A549 (cell line): Measurements from ENCODE around the gene MAU2. TPM values are rescaled to one million over a fixed set of nuclear protein-coding genes. Genes with fewer than 3 reads are reported as not detected.
A peak's percentile ranks its signal among the peaks of the same experiment; 100 is the strongest.

Source experiments
- ATAC-seq, 2 experiments: fragments of 200-7000 bp in 1 of 2; fragments of >200 bp in 1 of 2; cut with Nextera tagmentation in 1 of 2; cut with Tn5 transposase in 1 of 2; 3 replicates each; pipeline versions ENCODE4 v1.8.0 to v1.9.1; 2018 to 2020; ENCODE audit warnings: mild to moderate bottlenecking in 1 of 2, moderate library complexity in 1 of 2
- CTCF ChIA-PET: fragments of 300-600 bp; sonication (Branson Sonifier 250); formaldehyde crosslinking; extraction: SDS; loops from one replicate; lab custom pipeline; 2021; ENCODE audit warnings: antibody characterized with exemption, inconsistent platforms; lab: Yijun Ruan, JAX
- POLR2A ChIA-PET: fragments of 350-600 bp; formaldehyde crosslinking; extraction: SDS; loops from one replicate; lab custom pipeline; 2021; ENCODE audit warnings: antibody characterized with exemption, inconsistent platforms; lab: Yijun Ruan, JAX
- DNase-seq, 2 experiments: peaks; one replicate each; pipeline versions ENCODE4 v3.0.0 to v3.0.0-alpha.2; 2011 to 2016; ENCODE audit warnings: low read depth in 1 of 2, low spot score in 1 of 2
- FAIRE-seq: peaks from 2 replicates; lab custom pipeline; 2011; peaks lifted over from hg19 to GRCh38; lab: Jason Lieb, UNC
- H3K27ac ChIP-seq, 2 experiments: fragments of >200 bp; sonication (Bioruptor Twin); formaldehyde crosslinking; 3 replicates each; pipeline ENCODE4 v1.5.1; 2016 to 2017
- H3K4me1 ChIP-seq: fragments of >200 bp; sonication (Bioruptor Twin); formaldehyde crosslinking; 3 replicates; pipeline ENCODE4 v1.6.1; 2016
- H3K4me2 ChIP-seq: fragments of >200 bp; sonication (Bioruptor Twin); formaldehyde crosslinking; 3 replicates; pipeline ENCODE4 v1.6.1; 2016
- H3K4me3 ChIP-seq: fragments of >200 bp; sonication (Bioruptor Twin); formaldehyde crosslinking; 3 replicates; pipeline ENCODE4 v1.5.1; 2016
- H3K9me3 ChIP-seq: fragments of >200 bp; sonication (Bioruptor Twin); formaldehyde crosslinking; 3 replicates; pipeline ENCODE4 v1.6.1; 2016
- ATOH8 ChIP-seq: fragments of 250-450 bp; sonication (Bioruptor Pico); IDR thresholded peaks from 2 replicates; pipeline ENCODE4 v1.5.0; 2020; ENCODE audit warnings: low read depth, mild to moderate bottlenecking, moderate library complexity
- CBX2 ChIP-seq: fragments of 200-600 bp; sonication (generic); IDR thresholded peaks from 2 replicates; pipeline ENCODE4 v1.6.1; 2016; ENCODE audit warnings: low read depth, mild to moderate bottlenecking, borderline replicate concordance
- CTCF ChIP-seq: fragments of >200 bp; sonication (Bioruptor Twin); formaldehyde crosslinking; IDR thresholded peaks from 3 replicates; pipeline ENCODE4 v1.5.1; 2016
- EHF ChIP-seq: fragments of 250-450 bp; sonication (Bioruptor Pico); IDR thresholded peaks from 2 replicates; pipeline ENCODE4 v1.5.0; 2020; ENCODE audit warnings: mild to moderate bottlenecking
- ESRRA ChIP-seq: fragments of 150-350 bp; IDR thresholded peaks from 2 replicates; pipeline ENCODE4 v1.6.1; 2014; ENCODE audit warnings: mild to moderate bottlenecking, low read length, borderline replicate concordance
- FOXS1 ChIP-seq: fragments of 250-450 bp; sonication (Bioruptor Pico); IDR thresholded peaks from 2 replicates; pipeline ENCODE4 v1.5.0; 2020; ENCODE audit warnings: mild to moderate bottlenecking, moderate library complexity
- HMGXB4 ChIP-seq: fragments of 250-450 bp; sonication (Bioruptor Pico); IDR thresholded peaks from 2 replicates; pipeline ENCODE4 v1.5.0; 2021; ENCODE audit warnings: mild to moderate bottlenecking, moderate library complexity, borderline replicate concordance
- KDM5A ChIP-seq: fragments of 200-600 bp; sonication (generic); IDR thresholded peaks from 2 replicates; pipeline ENCODE4 v1.6.1; 2016; ENCODE audit warnings: antibody characterized with exemption, mild to moderate bottlenecking
- PHF8 ChIP-seq: fragments of 200-600 bp; sonication (generic); IDR thresholded peaks from 2 replicates; pipeline ENCODE4 v1.6.1; 2016; ENCODE audit warnings: low read depth, mild to moderate bottlenecking, antibody characterized with exemption, moderate library complexity, borderline replicate concordance
- RARB ChIP-seq: fragments of 250-450 bp; sonication (Bioruptor Pico); IDR thresholded peaks from 2 replicates; pipeline ENCODE4 v1.8.0; 2021; ENCODE audit warnings: mild to moderate bottlenecking, moderate library complexity
- RFX5 ChIP-seq: fragments of 450-650 bp; IDR thresholded peaks from 2 replicates; pipeline ENCODE4 v1.7.1; 2014; ENCODE audit warnings: antibody characterized with exemption, mild to moderate bottlenecking, moderate library complexity
- TFCP2L1 ChIP-seq: fragments of 250-450 bp; sonication (Bioruptor Pico); IDR thresholded peaks from 2 replicates; pipeline ENCODE4 v1.5.0; 2021; ENCODE audit warnings: mild to moderate bottlenecking
- ZNF302 ChIP-seq: fragments of 250-450 bp; sonication (Bioruptor Pico); IDR thresholded peaks from 2 replicates; pipeline ENCODE4 v1.9.0; 2021; ENCODE audit warnings: inconsistent platforms, mild to moderate bottlenecking, moderate library complexity
- WGBS: methylation state at CpG from one replicate; pipeline ENCODE4 v1.1.6; 2017; ENCODE audit errors: missing lambda C conversion rate; 5-methylcytosine and 5-hydroxymethylcytosine counted together
- polyA plus RNA-seq, 4 experiments: library from polyadenylated mRNA; depleted of rRNA in 3 of 4; stranded (reverse); fragments of >200 nt; fragmentation: RNase III in 1 of 4; extraction: RNeasy Plus Mini Kit Qiagen cat#74134 plus additional on column Dnase treatment in 1 of 4; gene quantifications; 2 replicates in 3 of 4; 3 replicates in 1 of 4; pipeline ENCODE4 v1.2.3, GENCODE V29; 2011 to 2017
- TF ChIP-seq, protein P1 (sequence below): fragments of 150-350 bp; IDR thresholded peaks from 2 replicates; pipeline ENCODE4 v1.6.1; 2014; ENCODE audit warnings: low read depth, mild to moderate bottlenecking, low read length
- TF ChIP-seq, protein P2 (sequence below): fragments of 200-600 bp; sonication (generic); IDR thresholded peaks from 2 replicates; pipeline ENCODE4 v1.6.1; 2016; ENCODE audit warnings: antibody characterized with exemption, mild to moderate bottlenecking, moderate library complexity

Gene MAU2
- polyA plus RNA-seq, 2 of the 4 experiments (the other 2 are of a cell fraction): 8.5 to 11.5 TPM

DNA sequence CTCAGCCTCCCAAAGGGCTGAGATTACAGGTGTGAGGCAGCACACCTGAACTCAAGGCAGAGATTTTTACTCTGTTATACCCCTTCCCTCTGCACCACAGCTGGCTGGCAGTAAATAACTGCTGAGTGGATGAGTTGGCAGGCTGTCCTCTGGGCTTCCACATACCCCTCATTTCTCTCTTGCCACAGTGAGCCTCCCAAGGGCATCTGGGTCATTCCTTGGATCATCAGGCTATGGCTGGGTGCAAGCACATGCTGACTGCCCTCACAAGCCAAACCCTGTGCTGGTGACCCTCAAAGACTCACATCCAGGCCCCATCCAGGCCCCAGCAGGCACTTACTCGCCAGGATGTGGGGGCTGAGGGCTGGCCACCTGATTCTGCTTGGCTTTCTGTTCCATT lies 4.5 kb upstream of the MAU2 start:
- POLR2A ChIA-PET: no interaction called here
- Histone ChIP-seq H3K4me1 (peaks cover 9% of the 10 kb centered on the region), H3K9me3 (no peaks in the 10 kb centered on the region), H3K4me2 (no peak overlapping the region)
- 80% methylated on average over 1 of the region's 1 CpG for WGBS
- no peak for DNase-seq
- ATAC-seq: no peak
- TF ChIP-seq KDM5A (no peak), FOXS1 (CRISPR knock-in tag) (no peak), RFX5 (no peak)
- TF ChIP-seq, all 56 proteins: peak for 0
- CTCF ChIA-PET: interaction anchor here (0.5 to 1.2 kb wide), 4 partner anchors 12 to 104 kb away, joined by 3 to 4 read pairs (median 3); partner anchors contain the start of gene NCAN
- no peak for FAIRE-seq
- no peak overlapping the region for H3K4me3 ChIP-seq
- no peak overlapping the region for H3K27ac ChIP-seq

- WGBS: 8% methylated on average over 28 of the region's 32 CpGs
- POLR2A ChIA-PET: no interaction called here
- TF ChIP-seq PHF8: peak; percentile 19; the same call in 1 of the 2 replicates
- TF ChIP-seq ESRRA: no peak
- no peak for TF ChIP-seq HMGXB4 (CRISPR knock-in tag)
- CTCF ChIA-PET: no interaction called here
- ATAC-seq (peak; percentile 14 to 16; a peak in 5 of 6 replicates), DNase-seq (no peak), FAIRE-seq (no peak)
- H3K27ac ChIP-seq: peak overlapping the region; percentile 81 to 100
- peak overlapping the region; percentile 79 for H3K4me2 ChIP-seq
- peaks cover 13% of the 10 kb centered on the region for H3K4me1 ChIP-seq
- H3K4me3 ChIP-seq: peak overlapping the region; percentile 90
- no peaks in the 10 kb centered on the region for H3K9me3 ChIP-seq
Observed at GRCh38 chr19:19319732-19320360, 783 bp upstream of the MAU2 start.

DNA sequence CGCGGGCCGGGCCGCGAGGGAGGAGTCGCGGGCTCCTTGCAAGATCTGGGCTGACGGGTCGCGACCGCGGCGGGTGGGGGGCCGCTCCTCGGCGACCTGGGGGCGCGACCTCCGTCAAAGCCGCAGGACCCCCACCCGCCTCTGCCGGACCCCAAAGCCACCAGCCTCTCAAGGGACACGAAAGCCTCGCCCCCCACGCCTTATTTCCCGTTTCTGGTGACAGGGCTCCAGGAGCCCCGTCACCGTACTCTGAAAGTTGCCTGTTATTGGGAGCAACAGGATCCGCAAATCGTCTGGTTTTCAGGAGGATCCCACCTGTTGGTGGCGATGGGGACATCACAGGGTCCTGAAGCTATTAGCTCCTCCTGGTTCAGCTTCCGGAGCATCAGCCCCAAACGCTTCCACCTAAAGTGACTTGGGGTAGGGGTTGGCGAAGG lies 530 bp downstream of the MAU2 start:
- ChIA-PET CTCF (interaction anchor here (0.6 to 1.2 kb wide), 4 partner anchors 22 to 147 kb away, joined by 3 read pairs; no protein-coding TSS in a partner anchor), POLR2A (no interaction called here)
- H3K4me2 ChIP-seq: peak overlapping the region; percentile 90
- peak overlapping the region; percentile 81 to 100 for H3K27ac ChIP-seq
- H3K9me3 ChIP-seq: no peaks in the 10 kb centered on the region
- peaks cover 13% of the 10 kb centered on the region for H3K4me1 ChIP-seq
- FAIRE-seq (no peak), DNase-seq (peak; percentile 20 to 27), ATAC-seq (peak in 1 of 2 experiments; percentile 14; a peak in 1 of 6 replicates)
- WGBS: 5% methylated on average over 10 of the region's 34 CpGs
- TF ChIP-seq CBX2 (no peak), ZNF302 (CRISPR knock-in tag) (no peak), TFCP2L1 (CRISPR knock-in tag) (no peak), ATOH8 (CRISPR knock-in tag) (no peak), RARB (CRISPR knock-in tag) (no peak), CTCF (no peak), EHF (no peak)
- TF ChIP-seq, protein P1, sequence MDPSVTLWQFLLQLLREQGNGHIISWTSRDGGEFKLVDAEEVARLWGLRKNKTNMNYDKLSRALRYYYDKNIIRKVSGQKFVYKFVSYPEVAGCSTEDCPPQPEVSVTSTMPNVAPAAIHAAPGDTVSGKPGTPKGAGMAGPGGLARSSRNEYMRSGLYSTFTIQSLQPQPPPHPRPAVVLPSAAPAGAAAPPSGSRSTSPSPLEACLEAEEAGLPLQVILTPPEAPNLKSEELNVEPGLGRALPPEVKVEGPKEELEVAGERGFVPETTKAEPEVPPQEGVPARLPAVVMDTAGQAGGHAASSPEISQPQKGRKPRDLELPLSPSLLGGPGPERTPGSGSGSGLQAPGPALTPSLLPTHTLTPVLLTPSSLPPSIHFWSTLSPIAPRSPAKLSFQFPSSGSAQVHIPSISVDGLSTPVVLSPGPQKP: no peak
- TF ChIP-seq, protein P2, sequence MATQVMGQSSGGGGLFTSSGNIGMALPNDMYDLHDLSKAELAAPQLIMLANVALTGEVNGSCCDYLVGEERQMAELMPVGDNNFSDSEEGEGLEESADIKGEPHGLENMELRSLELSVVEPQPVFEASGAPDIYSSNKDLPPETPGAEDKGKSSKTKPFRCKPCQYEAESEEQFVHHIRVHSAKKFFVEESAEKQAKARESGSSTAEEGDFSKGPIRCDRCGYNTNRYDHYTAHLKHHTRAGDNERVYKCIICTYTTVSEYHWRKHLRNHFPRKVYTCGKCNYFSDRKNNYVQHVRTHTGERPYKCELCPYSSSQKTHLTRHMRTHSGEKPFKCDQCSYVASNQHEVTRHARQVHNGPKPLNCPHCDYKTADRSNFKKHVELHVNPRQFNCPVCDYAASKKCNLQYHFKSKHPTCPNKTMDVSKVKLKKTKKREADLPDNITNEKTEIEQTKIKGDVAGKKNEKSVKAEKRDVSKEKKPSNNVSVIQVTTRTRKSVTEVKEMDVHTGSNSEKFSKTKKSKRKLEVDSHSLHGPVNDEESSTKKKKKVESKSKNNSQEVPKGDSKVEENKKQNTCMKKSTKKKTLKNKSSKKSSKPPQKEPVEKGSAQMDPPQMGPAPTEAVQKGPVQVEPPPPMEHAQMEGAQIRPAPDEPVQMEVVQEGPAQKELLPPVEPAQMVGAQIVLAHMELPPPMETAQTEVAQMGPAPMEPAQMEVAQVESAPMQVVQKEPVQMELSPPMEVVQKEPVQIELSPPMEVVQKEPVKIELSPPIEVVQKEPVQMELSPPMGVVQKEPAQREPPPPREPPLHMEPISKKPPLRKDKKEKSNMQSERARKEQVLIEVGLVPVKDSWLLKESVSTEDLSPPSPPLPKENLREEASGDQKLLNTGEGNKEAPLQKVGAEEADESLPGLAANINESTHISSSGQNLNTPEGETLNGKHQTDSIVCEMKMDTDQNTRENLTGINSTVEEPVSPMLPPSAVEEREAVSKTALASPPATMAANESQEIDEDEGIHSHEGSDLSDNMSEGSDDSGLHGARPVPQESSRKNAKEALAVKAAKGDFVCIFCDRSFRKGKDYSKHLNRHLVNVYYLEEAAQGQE: no peak
- TF ChIP-seq, all 56 proteins: peak for 0
- H3K4me3 ChIP-seq: peak overlapping the region; percentile 90
